Islet precursor cell (in vitro differentiated cells): ENCODE data around the gene DCLRE1B.
"Not testable (repeated sequence)": the region's sequence is repeated elsewhere in the genome, so short reads cannot be mapped to it uniquely, and the experiment has no call there.

Experiments
- DNase-seq: peaks from one replicate; pipeline ENCODE4 v3.0.0-alpha.2; 2018

The DCLRE1B gene

GRCh38 chr1:113928941-113929749, 24.0 kb downstream of the DCLRE1B start, which contains the start of gene HIPK1:
Gene HIPK1 (plus strand): TSS chr1:113929324.
- peak; percentile 96 for DNase-seq

GRCh38 chr1:113929750-113930498, 24.8 kb downstream of the DCLRE1B start:
- DNase-seq, result peak; percentile 71

- peak; percentile 69 for DNase-seq
Measured at GRCh38 chr1:113930499-113931161, 25.5 kb downstream of the DCLRE1B start.

- DNase-seq, result no peak
Measured at GRCh38 chr1:113931451-113931851, 26.3 kb downstream of the DCLRE1B start.

- DNase-seq, result no peak
Measured at GRCh38 chr1:113934006-113934405, 28.9 kb downstream of the DCLRE1B start.

- DNase-seq, result no peak
Measured at GRCh38 chr1:113934511-113935055, 29.5 kb downstream of the DCLRE1B start.

- no peak for DNase-seq
Measured at GRCh38 chr1:113935176-113935575, 30.1 kb downstream of the DCLRE1B start.

- no peak for DNase-seq
Measured at GRCh38 chr1:113935970-113936369, 30.8 kb downstream of the DCLRE1B start.

- no peak for DNase-seq
Measured at GRCh38 chr1:113937146-113937545, 32.0 kb downstream of the DCLRE1B start.

- no peak for DNase-seq
Measured at GRCh38 chr1:113938192-113938591, 33.1 kb downstream of the DCLRE1B start.

GRCh38 chr1:113940365-113941244, 35.5 kb downstream of the DCLRE1B start:
- DNase-seq, result no peak

- DNase-seq, result no peak
Measured at GRCh38 chr1:113941245-113941559, 36.1 kb downstream of the DCLRE1B start.

- no peak for DNase-seq
Measured at GRCh38 chr1:113942527-113942926, 37.4 kb downstream of the DCLRE1B start.

GRCh38 chr1:113943028-113943811, 38.1 kb downstream of the DCLRE1B start:
- no peak for DNase-seq

GRCh38 chr1:113945329-113945728, 40.2 kb downstream of the DCLRE1B start:
- no peak for DNase-seq

- no peak for DNase-seq
Measured at GRCh38 chr1:113946112-113946511, 41.0 kb downstream of the DCLRE1B start.

GRCh38 chr1:113946678-113947387, 41.7 kb downstream of the DCLRE1B start:
- peak; percentile 61 for DNase-seq

- DNase-seq, result no peak
Measured at GRCh38 chr1:113947388-113948107, 42.4 kb downstream of the DCLRE1B start.

- not testable (repeated sequence) for DNase-seq
Measured at GRCh38 chr1:113948151-113948550, 43.0 kb downstream of the DCLRE1B start.

- DNase-seq, result no peak
Measured at GRCh38 chr1:113949007-113949406, 43.9 kb downstream of the DCLRE1B start.
